H9 (cell line): ENCODE results near the gene ZRANB3. TPM values are rescaled to one million over a fixed set of nuclear protein-coding genes. Genes with fewer than 3 reads are reported as not detected.

Experiments used
- DNase-seq: peaks from one replicate; pipeline ENCODE4 v3.0.0-alpha.2; 2017
- H2AFZ ChIP-seq: one replicate; pipeline ENCODE4 v1.6.1; 2013; ENCODE audit warnings: mild to moderate bottlenecking, low read length, control low read depth, moderate library complexity
- H2AK5ac ChIP-seq: 2 replicates; pipeline ENCODE4 v1.6.1; 2013; ENCODE audit warnings: low read length, control low read depth, mixed read lengths; ENCODE audit not compliant: insufficient read length
- H2BK120ac ChIP-seq: one replicate; pipeline ENCODE4 v1.6.1; 2013; ENCODE audit warnings: low read depth, mild to moderate bottlenecking, low read length, control low read depth, inconsistent platforms; ENCODE audit not compliant: poor library complexity, severe bottlenecking
- H2BK12ac ChIP-seq: 2 replicates; pipeline ENCODE4 v1.6.1; 2013; ENCODE audit warnings: low read length, control low read depth, mixed read lengths, low read depth; ENCODE audit not compliant: insufficient read length
- H2BK15ac ChIP-seq: 2 replicates; pipeline ENCODE4 v1.6.1; 2013; ENCODE audit warnings: low read depth, low read length, control low read depth
- H2BK20ac ChIP-seq: one replicate; pipeline ENCODE4 v1.6.1; 2013; ENCODE audit warnings: low read depth, mild to moderate bottlenecking, low read length, control low read depth, inconsistent platforms; ENCODE audit not compliant: poor library complexity, severe bottlenecking
- H2BK5ac ChIP-seq: 2 replicates; pipeline ENCODE4 v1.6.1; 2013; ENCODE audit warnings: low read length, control low read depth, mixed read lengths; ENCODE audit not compliant: insufficient read length
- H3K14ac ChIP-seq: 2 replicates; pipeline ENCODE4 v1.6.1; 2013; ENCODE audit warnings: low read length, control low read depth; ENCODE audit not compliant: insufficient read depth
- H3K18ac ChIP-seq: 2 replicates; pipeline ENCODE4 v1.6.1; 2013; ENCODE audit warnings: low read depth, mild to moderate bottlenecking, mixed read lengths, low read length, control low read depth; ENCODE audit not compliant: insufficient read length
- H3K23ac ChIP-seq: 2 replicates; pipeline ENCODE4 v1.6.1; 2013; ENCODE audit warnings: low read length, control low read depth, mixed read lengths, low read depth; ENCODE audit not compliant: insufficient read length
- H3K23me2 ChIP-seq: 2 replicates; pipeline ENCODE4 v1.6.1; 2013; ENCODE audit warnings: low read depth, mild to moderate bottlenecking, mixed read lengths, low read length, control low read depth; ENCODE audit not compliant: insufficient read length, poor library complexity, severe bottlenecking
- H3K27ac ChIP-seq: 2 replicates; pipeline ENCODE4 v1.5.1; 2013; ENCODE audit warnings: low read length, control low read depth, mixed read lengths, low read depth; ENCODE audit not compliant: insufficient read length
- H3K27me3 ChIP-seq: 2 replicates; pipeline ENCODE4 v1.6.1; 2013; ENCODE audit warnings: low read length, control low read depth, inconsistent platforms; ENCODE audit not compliant: insufficient read depth
- H3K4ac ChIP-seq: 2 replicates; pipeline ENCODE4 v1.6.1; 2013; ENCODE audit warnings: low read depth, mild to moderate bottlenecking, control low read depth, inconsistent platforms, low read length, moderate library complexity
- H3K4me1 ChIP-seq: 2 replicates; pipeline ENCODE4 v1.6.1; 2013; ENCODE audit warnings: low read length, control low read depth, inconsistent platforms; ENCODE audit not compliant: insufficient read depth
- H3K4me2 ChIP-seq: 2 replicates; pipeline ENCODE4 v1.6.1; 2013; ENCODE audit warnings: low read length, control low read depth, mixed read lengths; ENCODE audit not compliant: insufficient read length, insufficient read depth
- H3K56ac ChIP-seq: 2 replicates; pipeline ENCODE4 v1.6.1; 2013; ENCODE audit warnings: low read depth, mild to moderate bottlenecking, mixed read lengths, low read length, control low read depth; ENCODE audit not compliant: insufficient read length
- H3K79me1 ChIP-seq: 2 replicates; pipeline ENCODE4 v1.6.1; 2013; ENCODE audit warnings: low read depth, mild to moderate bottlenecking, moderate library complexity, low read length, control low read depth, inconsistent platforms; ENCODE audit not compliant: insufficient read depth, poor library complexity, severe bottlenecking
- H3K79me2 ChIP-seq: 2 replicates; pipeline ENCODE4 v1.6.1; 2013; ENCODE audit warnings: low read length, control low read depth, inconsistent platforms; ENCODE audit not compliant: insufficient read depth
- H3K9ac ChIP-seq: 2 replicates; pipeline ENCODE4 v1.6.1; 2013; ENCODE audit warnings: low read length, control low read depth, mixed read lengths; ENCODE audit not compliant: insufficient read length; ENCODE audit errors: extremely low read depth
- H3K9me3 ChIP-seq: one replicate; pipeline ENCODE4 v1.6.1; 2013; ENCODE audit warnings: low read depth, low read length, inconsistent platforms; ENCODE audit not compliant: control insufficient read depth
- H3T11ph ChIP-seq: one replicate; pipeline ENCODE4 v1.6.1; 2013; ENCODE audit warnings: mild to moderate bottlenecking, low read length, control low read depth, inconsistent platforms
- H4K20me1 ChIP-seq: one replicate; pipeline ENCODE4 v1.6.1; 2013; ENCODE audit not compliant: control insufficient read depth, insufficient read length, insufficient read depth
- H4K5ac ChIP-seq: 2 replicates; pipeline ENCODE4 v1.6.1; 2013; ENCODE audit warnings: low read depth, mild to moderate bottlenecking, mixed read lengths, low read length, control low read depth; ENCODE audit not compliant: insufficient read length
- H4K8ac ChIP-seq: replicated peaks from 2 replicates; pipeline ENCODE4 v1.6.1; 2013; ENCODE audit warnings: low read length, control low read depth, mixed read lengths, low read depth; ENCODE audit not compliant: insufficient read length
- H4K91ac ChIP-seq: 2 replicates; pipeline ENCODE4 v1.6.1; 2013; ENCODE audit warnings: low read depth, mild to moderate bottlenecking, moderate library complexity, mixed read lengths, low read length, control low read depth; ENCODE audit not compliant: insufficient read length
- H3K27ac Mint-ChIP-seq, 3 experiments: 2 replicates in 2 of 3; 3 replicates in 1 of 3; pipeline ENCODE4 v1.8.0; 2020 to 2021; ENCODE audit warnings: mixed read lengths in 3 of 3, mild to moderate bottlenecking in 1 of 3, moderate library complexity in 1 of 3
- H3K27me3 Mint-ChIP-seq: 2 replicates; pipeline ENCODE4 v1.8.0; 2021; ENCODE audit warnings: low read depth, mild to moderate bottlenecking, moderate library complexity, mixed read lengths
- H3K36me3 Mint-ChIP-seq, 3 experiments: 2 replicates in 2 of 3; 3 replicates in 1 of 3; pipeline ENCODE4 v1.8.0; 2020 to 2021; ENCODE audit warnings: low read depth in 3 of 3, mixed read lengths in 3 of 3; ENCODE audit not compliant: insufficient read depth in 1 of 3
- H3K4me1 Mint-ChIP-seq, 2 experiments: 2 replicates each; pipeline ENCODE4 v1.8.0; 2020; ENCODE audit warnings: mixed read lengths in 2 of 2
- H3K4me3 Mint-ChIP-seq, 2 experiments: 2 replicates in 1 of 2; 3 replicates in 1 of 2; pipeline ENCODE4 v1.8.0; 2020 to 2021; ENCODE audit warnings: mild to moderate bottlenecking in 2 of 2, mixed read lengths in 2 of 2, moderate library complexity in 1 of 2
- H3K9me3 Mint-ChIP-seq, 2 experiments: 2 replicates in 1 of 2; 3 replicates in 1 of 2; pipeline ENCODE4 v1.8.0; 2020; ENCODE audit warnings: mild to moderate bottlenecking in 2 of 2, mixed read lengths in 2 of 2, moderate library complexity in 1 of 2
- WGBS: extraction: QIAGEN DNeasy Blood & Tissue Kit; methylation state at CpG from one replicate; pipeline ENCODE4 v1.1.7; 2013; ENCODE audit warnings: missing lambda C conversion rate, low lambda C conversion rate, mixed read lengths; ENCODE audit not compliant: insufficient read length; ENCODE audit errors: extremely low coverage; 5-methylcytosine and 5-hydroxymethylcytosine counted together
- total RNA-seq: library from RNA; stranded (reverse); gene quantifications from 2 replicates; pipeline ENCODE4 v1.2.1, GENCODE V29; 2021
- TF ChIP-seq, protein P1 (sequence below): fragments of 200-600 bp; sonication (generic); conservative IDR thresholded peaks from 3 replicates; pipeline ENCODE4 v1.8.0; 2021; ENCODE audit warnings: antibody characterized with exemption, mild to moderate bottlenecking

ZRANB3 gene
- total RNA-seq, 1 experiment from 2014 or later = 16.7 TPM

- no peak overlapping the region for H3K14ac ChIP-seq
- no peak overlapping the region for H2BK15ac ChIP-seq
- Mint-ChIP-seq H3K27me3 (no peaks in the 10 kb centered on the region), H3K9me3 (peaks cover 0 to under 1% of the 10 kb centered on the region in 2 experiments; a peak in 3 of 5 replicates), H3K27ac (no peak overlapping the region), H3K4me3 (no peak overlapping the region), H3K36me3 (peaks cover 23 to 33% (median 29%) of the 10 kb centered on the region in 3 experiments), H3K4me1 (peaks cover 0 to 12% of the 10 kb centered on the region in 2 experiments; a peak in 1 of 4 replicates)
- no peak overlapping the region for H4K8ac ChIP-seq
- no peak overlapping the region for H2BK12ac ChIP-seq
- no peak overlapping the region for H4K91ac ChIP-seq
- WGBS = no CpG with 5 or more reads among the region's 1 CpG
- H3K4me1 ChIP-seq = no peaks in the 10 kb centered on the region
- H2BK20ac ChIP-seq = no peak overlapping the region
- no peak overlapping the region for H3K56ac ChIP-seq
- no peak overlapping the region for H3K27ac ChIP-seq
- no peak overlapping the region for H2BK5ac ChIP-seq
- H3K79me1 ChIP-seq = peaks cover 6% of the 10 kb centered on the region
- H4K5ac ChIP-seq = no peak overlapping the region
- H2AFZ ChIP-seq = no peak overlapping the region
- no peaks in the 10 kb centered on the region for H3K27me3 ChIP-seq
- no peak overlapping the region for H3K4ac ChIP-seq
- no peak overlapping the region for H2BK120ac ChIP-seq
- H3K79me2 ChIP-seq = peaks cover 1% of the 10 kb centered on the region; the same call in 1 of the 2 replicates
- H3T11ph ChIP-seq = no peak overlapping the region
- no peak overlapping the region for H3K9ac ChIP-seq
- H3K23me2 ChIP-seq = no peaks in the 10 kb centered on the region
- no peak for DNase-seq
- no peaks in the 10 kb centered on the region for H4K20me1 ChIP-seq
- H3K18ac ChIP-seq = no peak overlapping the region
- H3K4me2 ChIP-seq = no peak overlapping the region
- TF ChIP-seq, protein P1, sequence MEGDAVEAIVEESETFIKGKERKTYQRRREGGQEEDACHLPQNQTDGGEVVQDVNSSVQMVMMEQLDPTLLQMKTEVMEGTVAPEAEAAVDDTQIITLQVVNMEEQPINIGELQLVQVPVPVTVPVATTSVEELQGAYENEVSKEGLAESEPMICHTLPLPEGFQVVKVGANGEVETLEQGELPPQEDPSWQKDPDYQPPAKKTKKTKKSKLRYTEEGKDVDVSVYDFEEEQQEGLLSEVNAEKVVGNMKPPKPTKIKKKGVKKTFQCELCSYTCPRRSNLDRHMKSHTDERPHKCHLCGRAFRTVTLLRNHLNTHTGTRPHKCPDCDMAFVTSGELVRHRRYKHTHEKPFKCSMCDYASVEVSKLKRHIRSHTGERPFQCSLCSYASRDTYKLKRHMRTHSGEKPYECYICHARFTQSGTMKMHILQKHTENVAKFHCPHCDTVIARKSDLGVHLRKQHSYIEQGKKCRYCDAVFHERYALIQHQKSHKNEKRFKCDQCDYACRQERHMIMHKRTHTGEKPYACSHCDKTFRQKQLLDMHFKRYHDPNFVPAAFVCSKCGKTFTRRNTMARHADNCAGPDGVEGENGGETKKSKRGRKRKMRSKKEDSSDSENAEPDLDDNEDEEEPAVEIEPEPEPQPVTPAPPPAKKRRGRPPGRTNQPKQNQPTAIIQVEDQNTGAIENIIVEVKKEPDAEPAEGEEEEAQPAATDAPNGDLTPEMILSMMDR = no peak
- no peak overlapping the region for H3K23ac ChIP-seq
- no peak overlapping the region for H2AK5ac ChIP-seq
- no peaks in the 10 kb centered on the region for H3K9me3 ChIP-seq
Measured at GRCh38 chr2:135525786-135526185, 5.2 kb downstream of the ZRANB3 start.
